ENCODE data around the gene ATXN3.

ATXN3 gene

DNA sequence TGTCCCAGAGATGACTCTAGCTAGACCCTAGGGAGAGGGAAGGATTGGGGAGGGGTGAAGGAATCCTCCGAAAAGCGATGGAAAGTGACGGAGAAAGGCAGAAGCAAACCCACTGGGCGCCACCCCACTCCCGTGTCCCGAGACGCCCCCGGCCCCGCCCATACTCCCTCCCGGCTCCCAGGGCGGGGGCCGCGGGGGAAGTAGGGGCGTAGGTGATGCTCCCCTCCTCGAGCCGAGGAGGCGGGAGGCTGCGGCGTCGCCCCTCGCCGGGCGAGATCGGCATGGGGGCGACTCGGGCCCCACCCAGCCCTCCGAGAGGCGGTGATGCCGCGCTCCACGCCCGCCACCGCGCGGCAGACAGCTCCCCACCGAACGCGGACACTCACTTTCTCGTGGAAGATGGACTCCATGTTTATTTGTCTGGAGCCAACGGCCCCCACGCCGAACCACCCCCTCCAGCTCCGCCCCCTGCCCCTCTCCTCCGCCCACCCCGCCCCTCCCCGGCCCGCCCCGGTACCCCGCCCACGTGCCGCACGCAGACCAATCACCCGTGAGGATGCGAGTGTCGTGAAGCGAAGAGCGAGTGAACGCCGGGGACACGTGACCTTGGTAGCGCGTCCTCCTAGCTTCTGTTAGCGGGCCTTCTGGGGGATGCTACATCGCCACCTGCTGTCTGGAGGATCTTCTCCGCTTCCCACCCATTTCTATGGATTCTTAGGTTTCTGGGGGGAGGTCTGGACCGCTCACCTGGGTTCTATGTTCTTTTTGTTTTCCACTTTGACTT lies at the start of gene ATXN3:
ATXN3 (minus strand) TSS at position 440 of the 784 bp plus-strand sequence; CDS start at position 410, 30 bp downstream.
- peaks cover 57% of the 10 kb centered on the region for H3K4me1 Mint-ChIP-seq (ENCODE audit: low read depth)

DNA sequence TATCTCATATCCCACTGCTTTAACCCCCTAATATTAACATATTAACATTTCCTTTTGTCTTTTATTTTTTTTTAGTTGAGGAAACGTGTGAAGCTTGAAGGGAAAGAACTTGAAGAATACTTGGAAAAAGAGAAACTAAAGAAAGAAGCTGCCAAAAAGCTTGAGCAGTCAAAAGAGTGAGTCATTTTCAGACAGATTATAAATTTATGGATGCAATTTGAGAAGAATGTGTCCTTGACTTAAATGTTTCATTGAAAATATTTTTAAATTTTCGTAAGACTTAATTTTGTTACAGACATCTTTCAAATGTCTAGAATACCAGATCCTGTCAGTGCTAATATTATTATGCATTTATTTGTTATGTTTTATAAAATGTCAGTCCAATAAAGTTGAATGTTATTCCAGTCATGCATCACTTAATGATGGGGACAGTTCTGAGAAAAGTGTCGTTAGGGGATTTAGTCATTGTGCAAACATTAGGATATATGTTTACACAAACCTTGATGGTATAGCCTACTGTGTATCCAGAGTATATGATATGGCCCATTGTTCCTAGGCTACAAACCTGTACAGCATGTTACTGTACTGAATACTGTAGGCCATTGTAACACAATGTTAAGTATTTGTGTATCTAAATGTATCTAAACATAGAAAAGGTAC lies 48.0 kb upstream of the ATXN3 start:
- Mint-ChIP-seq H3K4me3 (no peak overlapping the region), H3K9me3 (no peaks in the 10 kb centered on the region), H3K4me1 (ENCODE audit: low read depth) (peaks cover 6% of the 10 kb centered on the region), H3K27me3 (no peaks in the 10 kb centered on the region), H3K36me3 (ENCODE audit: low read depth) (peaks cover 75% of the 10 kb centered on the region), H3K27ac (peak overlapping the region; percentile 6)

More for the DNA sequence above, at the start of gene ATXN3:
- H3K4me3 Mint-ChIP-seq, result peak within 1 kb of the TSS; percentile 98
- peak within 1 kb of the TSS; percentile 89 for H3K27ac Mint-ChIP-seq
- no peaks in the 10 kb centered on the region for H3K27me3 Mint-ChIP-seq
- H3K9me3 Mint-ChIP-seq, result no peaks in the 10 kb centered on the region
- no peaks in the 10 kb centered on the region for H3K36me3 Mint-ChIP-seq (ENCODE audit: low read depth)

DNA sequence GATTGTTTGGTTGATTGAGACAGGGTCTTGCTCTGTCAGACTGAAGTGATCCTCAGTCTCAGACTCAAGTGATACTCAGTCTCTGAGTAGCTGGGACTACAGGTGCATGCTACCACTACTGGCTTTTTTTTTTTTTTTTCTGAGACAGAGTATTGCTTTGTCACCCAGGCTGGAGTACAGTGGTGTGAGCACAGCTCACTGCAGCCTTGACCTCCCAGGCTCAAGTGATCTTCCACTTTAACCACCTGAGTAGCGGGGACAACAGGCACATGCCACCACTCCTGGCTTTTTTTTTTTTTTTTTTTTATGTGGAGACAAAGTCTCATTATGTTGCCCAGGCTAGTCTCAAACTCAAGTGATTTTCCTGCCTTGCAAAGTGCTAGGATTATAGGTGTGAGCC lies 47.2 kb upstream of the ATXN3 start:
- H3K27me3 Mint-ChIP-seq, result no peaks in the 10 kb centered on the region
- peaks cover 74% of the 10 kb centered on the region for H3K36me3 Mint-ChIP-seq (ENCODE audit: low read depth)
- no peak overlapping the region for H3K27ac Mint-ChIP-seq
- no peaks in the 10 kb centered on the region for H3K9me3 Mint-ChIP-seq
- H3K4me3 Mint-ChIP-seq, result no peak overlapping the region
- H3K4me1 Mint-ChIP-seq (ENCODE audit: low read depth), result peaks cover 6% of the 10 kb centered on the region

DNA sequence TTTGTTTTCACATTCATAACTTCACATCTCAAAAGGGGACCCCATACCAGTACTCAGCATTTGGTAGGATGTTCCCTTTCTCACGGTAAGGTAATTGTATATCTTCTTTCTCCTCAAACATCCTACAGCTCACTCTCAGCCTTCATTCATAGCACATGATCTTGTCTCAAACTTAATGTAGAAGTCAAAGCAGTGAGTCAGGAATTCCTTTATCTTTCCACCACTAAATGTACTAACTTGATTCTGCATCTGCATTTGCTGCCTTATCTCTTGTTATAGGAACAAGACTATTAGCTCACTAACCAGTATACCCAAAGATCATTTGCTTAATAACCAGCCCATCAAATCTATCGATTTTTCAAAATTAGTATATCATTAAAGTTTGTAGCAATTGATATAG lies 38.3 kb upstream of the ATXN3 start:
- Mint-ChIP-seq H3K4me1 (ENCODE audit: low read depth) (peaks cover 4% of the 10 kb centered on the region), H3K9me3 (no peaks in the 10 kb centered on the region), H3K27me3 (no peaks in the 10 kb centered on the region), H3K27ac (no peak overlapping the region), H3K36me3 (ENCODE audit: low read depth) (peaks cover 73% of the 10 kb centered on the region), H3K4me3 (no peak overlapping the region)

DNA sequence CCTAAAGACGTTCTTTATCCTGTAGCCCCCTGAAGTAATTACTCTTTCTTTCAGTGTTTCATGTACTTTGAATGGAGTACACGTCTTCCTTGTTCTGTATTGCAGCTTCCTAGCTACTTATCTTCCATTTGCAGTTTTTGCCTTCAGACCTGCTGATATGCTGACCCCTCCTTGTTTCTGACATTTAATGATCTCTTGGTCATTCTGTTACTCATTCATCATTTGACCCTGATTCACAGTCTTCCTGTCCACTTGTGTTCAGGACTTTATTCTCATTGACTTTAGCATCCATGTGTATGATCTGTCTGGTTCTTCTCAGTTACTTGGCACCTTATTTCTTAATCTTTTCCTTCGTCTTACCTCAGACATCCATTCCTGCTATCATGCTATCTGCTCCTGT lies 37.6 kb upstream of the ATXN3 start:
- H3K4me1 Mint-ChIP-seq (ENCODE audit: low read depth), result peaks cover 4% of the 10 kb centered on the region
- H3K4me3 Mint-ChIP-seq, result no peak overlapping the region
- H3K9me3 Mint-ChIP-seq, result no peaks in the 10 kb centered on the region
- peaks cover 68% of the 10 kb centered on the region for H3K36me3 Mint-ChIP-seq (ENCODE audit: low read depth)
- H3K27me3 Mint-ChIP-seq, result no peaks in the 10 kb centered on the region
- no peak overlapping the region for H3K27ac Mint-ChIP-seq

DNA sequence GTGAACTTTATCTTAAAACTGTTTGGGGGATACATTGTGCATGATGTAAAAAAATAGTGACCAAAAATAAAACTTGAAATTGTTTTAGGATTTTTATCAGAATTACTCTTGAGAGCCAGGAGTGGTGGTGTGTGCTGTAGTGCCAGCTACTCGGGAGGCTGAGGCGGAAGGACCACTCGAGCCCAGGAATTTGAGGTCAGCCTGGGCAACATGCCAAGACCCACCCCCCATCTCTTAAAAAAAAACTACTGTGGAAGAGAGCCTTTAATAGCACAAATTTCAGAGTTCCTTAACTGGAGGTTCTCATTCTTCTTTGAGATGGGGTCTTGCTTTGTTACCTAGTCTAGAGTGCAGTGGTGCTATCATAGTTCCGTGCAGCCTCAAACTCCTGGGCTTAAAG lies 36.9 kb upstream of the ATXN3 start:
- Mint-ChIP-seq H3K27ac (no peak overlapping the region), H3K36me3 (ENCODE audit: low read depth) (peaks cover 64% of the 10 kb centered on the region), H3K4me3 (no peak overlapping the region), H3K4me1 (ENCODE audit: low read depth) (peaks cover 4% of the 10 kb centered on the region), H3K9me3 (no peaks in the 10 kb centered on the region), H3K27me3 (no peaks in the 10 kb centered on the region)

DNA sequence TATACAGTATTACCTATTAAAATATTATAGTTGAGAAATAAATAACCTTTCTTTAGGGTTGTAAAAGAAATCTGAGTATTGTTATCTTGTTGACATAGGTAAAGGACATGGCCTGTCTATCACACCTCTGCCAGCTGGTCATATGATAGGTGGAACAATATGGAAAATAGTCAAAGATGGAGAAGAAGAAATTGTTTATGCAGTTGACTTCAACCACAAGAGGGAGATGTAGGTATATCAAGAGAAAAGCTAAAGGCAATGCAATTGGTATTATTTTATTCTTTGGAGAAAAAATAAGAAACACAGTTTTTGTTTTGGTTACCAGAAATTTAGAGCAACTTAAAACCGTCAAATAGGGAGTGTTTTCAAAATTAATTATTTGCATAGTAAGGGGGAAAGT lies 28.9 kb upstream of the ATXN3 start:
- peaks cover 13% of the 10 kb centered on the region for H3K4me1 Mint-ChIP-seq (ENCODE audit: low read depth)

DNA sequence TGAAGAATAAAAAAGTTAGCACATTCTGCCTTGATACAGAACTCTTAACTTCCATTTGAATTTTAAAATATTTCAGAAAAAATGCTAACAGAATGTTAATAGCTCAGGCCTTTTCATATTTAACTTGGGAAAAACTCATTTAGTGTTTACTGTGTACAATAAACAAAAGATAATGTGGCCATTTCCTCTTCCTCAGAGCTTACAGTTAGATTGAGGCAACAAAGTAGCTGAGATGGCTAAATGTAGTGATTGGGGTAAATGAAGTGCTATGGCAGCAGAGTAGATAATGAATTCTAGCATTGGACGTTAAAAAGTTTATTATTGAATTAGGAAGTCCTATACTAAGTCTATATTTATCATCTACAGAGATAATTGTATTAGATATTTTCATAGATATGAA lies 28.1 kb upstream of the ATXN3 start:
- H3K27ac Mint-ChIP-seq, result no peak overlapping the region
- H3K4me1 Mint-ChIP-seq (ENCODE audit: low read depth), result peaks cover 17% of the 10 kb centered on the region
- H3K36me3 Mint-ChIP-seq (ENCODE audit: low read depth), result peaks cover 67% of the 10 kb centered on the region
- H3K4me3 Mint-ChIP-seq, result no peak overlapping the region
- no peaks in the 10 kb centered on the region for H3K27me3 Mint-ChIP-seq
- H3K9me3 Mint-ChIP-seq, result no peaks in the 10 kb centered on the region

More for the DNA sequence above, 28.9 kb upstream of the ATXN3 start:
- no peaks in the 10 kb centered on the region for H3K9me3 Mint-ChIP-seq
- H3K4me3 Mint-ChIP-seq, result no peak overlapping the region
- H3K36me3 Mint-ChIP-seq (ENCODE audit: low read depth), result peaks cover 61% of the 10 kb centered on the region
- H3K27me3 Mint-ChIP-seq, result no peaks in the 10 kb centered on the region
- no peak overlapping the region for H3K27ac Mint-ChIP-seq

DNA sequence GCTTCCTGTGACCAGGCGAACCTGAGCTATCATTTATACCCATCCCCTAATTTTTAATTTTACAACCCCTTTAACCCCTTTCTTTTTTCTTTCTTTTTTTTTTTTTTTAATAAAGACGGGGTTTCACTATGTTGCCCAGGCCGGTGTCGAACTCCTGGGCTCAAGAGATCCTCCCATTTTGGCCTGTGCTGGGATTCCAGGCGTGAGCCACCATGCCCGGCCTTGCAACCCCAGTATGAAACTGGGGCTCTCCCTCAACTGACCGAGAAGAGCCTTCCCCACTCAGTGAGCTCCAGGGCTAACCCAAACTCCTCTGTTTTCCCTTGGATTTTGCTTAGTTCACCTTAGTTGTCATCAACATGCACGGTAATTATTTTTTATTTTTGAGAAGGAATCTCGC lies 16.4 kb upstream of the ATXN3 start:
- Mint-ChIP-seq H3K27ac (peak overlapping the region; percentile 100), H3K27me3 (no peaks in the 10 kb centered on the region), H3K4me1 (ENCODE audit: low read depth) (peaks cover 55% of the 10 kb centered on the region), H3K4me3 (peak overlapping the region; percentile 99), H3K36me3 (ENCODE audit: low read depth) (peaks cover 61% of the 10 kb centered on the region), H3K9me3 (no peaks in the 10 kb centered on the region)

DNA sequence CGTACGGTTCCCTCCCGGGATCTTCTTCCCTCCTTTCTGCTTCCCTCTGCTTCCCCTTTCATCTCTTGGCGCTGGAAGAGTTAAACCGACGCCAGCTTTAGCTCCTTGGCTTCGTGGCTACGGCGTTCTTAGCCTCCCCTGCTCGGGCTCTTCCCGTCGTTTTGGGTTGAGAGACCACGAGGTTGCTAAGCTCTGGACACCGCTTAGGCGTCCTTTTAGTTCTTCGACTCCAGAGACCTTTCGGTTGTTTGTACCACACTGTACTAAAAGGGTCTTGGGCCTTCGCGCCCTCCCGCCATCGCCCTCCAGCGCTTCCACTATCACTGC lies 15.9 kb upstream of the ATXN3 start:
- peak overlapping the region; percentile 100 for H3K27ac Mint-ChIP-seq
- H3K4me3 Mint-ChIP-seq, result peak overlapping the region; percentile 99
- no peaks in the 10 kb centered on the region for H3K9me3 Mint-ChIP-seq
- H3K4me1 Mint-ChIP-seq (ENCODE audit: low read depth), result peaks cover 50% of the 10 kb centered on the region
- H3K36me3 Mint-ChIP-seq (ENCODE audit: low read depth), result peaks cover 61% of the 10 kb centered on the region
- no peaks in the 10 kb centered on the region for H3K27me3 Mint-ChIP-seq

DNA sequence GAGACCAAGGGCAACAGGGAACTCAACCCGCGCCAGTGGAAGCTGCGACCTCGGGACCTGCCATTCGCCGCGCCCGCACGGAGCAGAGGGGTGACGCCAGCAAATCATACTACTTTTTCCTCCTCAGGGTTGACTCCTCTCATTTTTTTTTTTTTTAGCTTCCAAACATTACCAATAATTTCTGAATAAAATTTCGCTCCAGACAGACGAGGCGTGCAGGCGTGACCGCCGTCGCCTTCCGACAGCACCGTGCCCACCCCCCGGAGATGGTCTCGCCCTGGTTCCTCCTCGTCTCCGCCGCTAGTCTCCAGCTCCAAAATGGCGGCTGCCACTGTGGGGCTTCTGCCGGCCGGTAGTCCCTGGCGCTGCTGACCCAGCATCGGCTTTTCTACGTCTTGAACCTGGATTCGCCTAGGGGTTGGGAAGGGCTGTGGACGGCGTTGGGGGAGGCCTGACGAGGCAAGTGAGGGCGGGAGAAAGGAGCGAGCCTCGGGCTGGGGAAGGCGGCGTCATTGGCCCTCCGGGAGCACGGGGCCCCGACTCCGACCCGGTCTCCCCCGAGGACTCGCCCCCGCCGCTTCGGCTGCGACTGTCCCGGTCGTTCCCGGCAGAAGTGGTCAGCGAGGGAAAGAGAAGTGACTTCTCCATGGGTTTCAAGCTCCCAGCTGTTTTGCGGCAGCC lies 15.4 kb upstream of the ATXN3 start, which contains the start of the genes CPSF2 and NDUFB1:
CPSF2 (plus strand) TSS at position 300 of the 681 bp plus-strand sequence. CDS start 9,016 bp downstream, outside the sequence.
NDUFB1 (minus strand) TSS at position 37 of the 681 bp plus-strand sequence. CDS start 4,069 bp downstream, outside the sequence.
- Mint-ChIP-seq H3K27ac (peak within 1 kb of the TSS; percentile 100), H3K4me1 (ENCODE audit: low read depth) (peaks cover 45% of the 10 kb centered on the region), H3K27me3 (no peaks in the 10 kb centered on the region), H3K9me3 (no peaks in the 10 kb centered on the region), H3K4me3 (peak within 1 kb of the TSS; percentile 99), H3K36me3 (ENCODE audit: low read depth) (peaks cover 60% of the 10 kb centered on the region)

DNA sequence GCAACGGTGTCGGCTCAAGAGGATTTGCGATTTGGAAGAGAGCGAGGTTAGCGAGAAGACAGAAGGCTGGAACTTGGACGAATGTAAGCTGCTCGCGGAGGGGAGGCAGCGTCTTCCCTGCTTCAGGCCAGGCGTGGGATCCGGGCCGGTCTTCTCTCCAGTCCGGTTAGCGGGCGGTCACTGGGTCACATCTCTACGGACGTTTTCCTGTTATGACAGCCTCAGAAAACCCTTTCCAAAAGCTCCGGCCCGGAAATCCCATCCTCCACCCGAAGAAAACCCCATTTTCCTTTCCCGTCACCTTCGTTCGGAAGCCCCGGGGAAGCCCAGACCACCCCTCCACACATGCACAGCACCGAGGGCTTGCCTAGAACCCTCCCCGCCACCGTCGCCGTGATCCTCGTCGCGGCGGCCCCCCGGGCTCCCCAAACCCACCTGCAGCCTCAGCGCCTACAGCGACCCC lies 14.9 kb upstream of the ATXN3 start:
- H3K27me3 Mint-ChIP-seq, result no peaks in the 10 kb centered on the region
- H3K9me3 Mint-ChIP-seq, result no peaks in the 10 kb centered on the region
- H3K27ac Mint-ChIP-seq, result peak overlapping the region; percentile 100
- H3K4me1 Mint-ChIP-seq (ENCODE audit: low read depth), result peaks cover 39% of the 10 kb centered on the region
- H3K36me3 Mint-ChIP-seq (ENCODE audit: low read depth), result peaks cover 60% of the 10 kb centered on the region
- H3K4me3 Mint-ChIP-seq, result peak overlapping the region; percentile 99

DNA sequence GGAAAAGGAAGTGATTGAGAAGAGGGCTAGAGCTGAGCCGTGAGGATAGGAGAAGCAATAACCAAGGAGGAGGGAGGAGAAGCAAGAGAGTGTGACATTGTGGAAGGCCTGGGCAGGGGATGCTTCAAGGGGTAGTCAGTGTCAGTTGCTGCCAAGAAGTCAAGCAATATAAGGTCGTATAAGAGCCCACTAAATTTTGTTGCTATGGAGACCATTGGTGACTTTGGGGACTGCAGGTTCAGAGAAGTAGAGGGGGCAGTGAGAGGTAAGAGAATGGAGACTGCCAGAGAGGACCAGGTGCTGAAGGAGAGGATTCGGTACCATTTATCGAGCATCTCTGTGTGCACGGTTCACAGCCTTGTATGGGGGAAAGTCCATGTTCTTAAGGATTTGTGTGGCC lies 3.1 kb upstream of the ATXN3 start:
- H3K27ac Mint-ChIP-seq, result no peak overlapping the region
- H3K36me3 Mint-ChIP-seq (ENCODE audit: low read depth), result no peaks in the 10 kb centered on the region
- no peaks in the 10 kb centered on the region for H3K27me3 Mint-ChIP-seq
- no peaks in the 10 kb centered on the region for H3K9me3 Mint-ChIP-seq
- H3K4me1 Mint-ChIP-seq (ENCODE audit: low read depth), result peaks cover 37% of the 10 kb centered on the region
- no peak overlapping the region for H3K4me3 Mint-ChIP-seq

DNA sequence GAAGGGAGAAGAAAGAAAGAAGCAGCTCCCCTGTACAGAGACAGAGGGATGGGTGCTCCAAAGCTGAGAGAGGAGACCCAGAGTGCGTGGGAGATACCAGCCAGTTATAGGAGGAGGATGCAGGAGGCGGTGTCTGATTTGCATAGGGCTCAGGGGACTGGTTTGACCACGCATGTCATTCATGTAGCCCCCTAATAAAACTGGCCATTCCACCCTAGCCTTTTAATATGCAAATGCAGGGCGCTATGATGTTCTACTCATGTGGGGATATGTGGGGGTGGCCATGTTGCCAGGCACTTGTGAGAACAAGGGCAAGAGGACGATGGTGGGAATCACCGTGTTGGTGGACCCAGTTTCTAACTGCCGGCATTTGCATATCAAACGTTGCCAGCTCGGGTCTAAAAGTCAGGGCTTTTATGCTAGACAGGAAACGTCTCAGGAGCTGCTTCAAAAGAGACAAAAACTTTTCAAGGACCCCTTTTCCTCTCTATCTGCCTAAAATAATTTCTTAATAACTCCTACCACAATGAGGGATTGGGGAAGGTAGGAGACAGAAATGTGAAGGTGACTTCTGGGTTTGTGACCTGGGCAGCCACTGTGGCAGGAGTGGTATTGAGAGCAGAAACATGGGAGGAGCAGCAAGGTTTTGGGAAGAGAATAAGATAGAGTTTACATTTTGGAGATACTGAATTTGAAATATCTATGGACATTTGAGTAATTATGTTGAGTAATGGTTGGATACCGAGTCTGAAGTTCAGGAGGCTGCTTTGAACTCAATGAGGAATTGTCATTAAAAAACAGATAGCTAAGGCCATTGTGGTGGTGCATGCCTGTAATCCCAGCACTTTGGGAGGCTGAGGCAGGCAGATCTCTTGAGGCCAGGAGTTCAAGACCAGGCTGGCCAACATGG lies 2.2 kb upstream of the ATXN3 start:
- Mint-ChIP-seq H3K36me3 (ENCODE audit: low read depth) (no peaks in the 10 kb centered on the region), H3K27me3 (no peaks in the 10 kb centered on the region), H3K4me1 (ENCODE audit: low read depth) (peaks cover 45% of the 10 kb centered on the region), H3K27ac (peak overlapping the region; percentile 66), H3K9me3 (no peaks in the 10 kb centered on the region), H3K4me3 (peak overlapping the region; percentile 51)
